Keratinocyte (primary cell): ENCODE data around the gene HELQ. TPM values are rescaled to one million over a fixed set of nuclear protein-coding genes. Genes with fewer than 3 reads are reported as not detected.

ENCODE experiments used
- DNase-seq: peaks from one replicate; pipeline ENCODE4 v3.0.0-alpha.2; 2011; ENCODE audit warnings: low read depth, missing footprints, low spot score
- FAIRE-seq: peaks from 2 replicates; lab custom pipeline; 2011; peaks lifted over from hg19 to GRCh38; lab: Jason Lieb, UNC
- H2AFZ ChIP-seq: 2 replicates; pipeline ENCODE4 v1.6.0; 2012; ENCODE audit warnings: low read length, control low read depth, inconsistent platforms; ENCODE audit not compliant: control insufficient read depth
- H3K27ac ChIP-seq: 2 replicates; pipeline ENCODE4 v1.5.1; 2011; ENCODE audit warnings: low read length; ENCODE audit not compliant: control insufficient read depth, insufficient read depth
- H3K27me3 ChIP-seq: 3 replicates; pipeline ENCODE4 v1.6.0; 2011; ENCODE audit warnings: low read length; ENCODE audit not compliant: control insufficient read depth, insufficient read depth; ENCODE audit errors: extremely low read depth
- H3K36me3 ChIP-seq, 2 experiments: 2 replicates in 1 of 2; 3 replicates in 1 of 2; pipeline ENCODE4 v1.5.1; 2011; ENCODE audit warnings: low read length in 2 of 2, mild to moderate bottlenecking in 1 of 2; ENCODE audit not compliant: control insufficient read depth in 2 of 2, insufficient read depth in 2 of 2; ENCODE audit errors: extremely low read depth in 1 of 2
- H3K4me1 ChIP-seq: 3 replicates; pipeline ENCODE4 v1.5.1; 2011; ENCODE audit warnings: low read length; ENCODE audit not compliant: control insufficient read depth, insufficient read depth; ENCODE audit errors: extremely low read depth
- H3K4me2 ChIP-seq: 3 replicates; pipeline ENCODE4 v1.6.0; 2011; ENCODE audit warnings: low read depth, low read length; ENCODE audit not compliant: control insufficient read depth, insufficient read depth; ENCODE audit errors: extremely low read depth
- H3K4me3 ChIP-seq, 3 experiments: fragments of 200-600 bp in 1 of 3; sonication (generic) in 1 of 3; 2 replicates in 2 of 3; 3 replicates in 1 of 3; pipeline ENCODE4 v1.5.1; 2011 to 2016; ENCODE audit warnings: low read length in 3 of 3, mild to moderate bottlenecking in 3 of 3, control low read depth in 2 of 3, inconsistent platforms in 1 of 3, low read depth in 1 of 3, mixed read lengths in 1 of 3, mixed run types in 1 of 3, moderate library complexity in 1 of 3; ENCODE audit not compliant: control insufficient read depth in 2 of 3, insufficient read depth in 2 of 3; ENCODE audit errors: extremely low read depth in 1 of 3
- H3K79me2 ChIP-seq: 2 replicates; pipeline ENCODE4 v1.6.0; 2012; ENCODE audit warnings: low read length; ENCODE audit not compliant: control insufficient read depth, insufficient read depth
- H3K9ac ChIP-seq: 3 replicates; pipeline ENCODE4 v1.6.0; 2011; ENCODE audit warnings: low read length; ENCODE audit not compliant: control insufficient read depth, insufficient read depth; ENCODE audit errors: extremely low read depth
- H3K9me1 ChIP-seq: 3 replicates; pipeline ENCODE4 v1.6.0; 2011; ENCODE audit warnings: low read length; ENCODE audit not compliant: control insufficient read depth, insufficient read depth; ENCODE audit errors: extremely low read depth
- H3K9me3 ChIP-seq: 2 replicates; pipeline ENCODE4 v1.5.1; 2012; ENCODE audit warnings: low read depth, low read length; ENCODE audit not compliant: control insufficient read depth
- H4K20me1 ChIP-seq: 3 replicates; pipeline ENCODE4 v1.6.0; 2011; ENCODE audit warnings: low read length; ENCODE audit not compliant: control insufficient read depth, insufficient read depth; ENCODE audit errors: extremely low read depth
- EZH2 ChIP-seq: IDR thresholded peaks from one replicate; pipeline ENCODE4 v1.6.1; 2012; ENCODE audit warnings: inconsistent platforms, mild to moderate bottlenecking, low read length, moderate library complexity
- dilution Hi-C: fragments of 300-500 bp; cut with MboI; formaldehyde crosslinking; loops from one replicate; pipeline ENCODE4 v1.7.0; 2020; ENCODE audit warnings: low sequenced_read_pairs; ENCODE audit not compliant: extremely low pct_ligation_motif_present
- polyA plus RNA-seq, 5 experiments: library from polyadenylated mRNA; depleted of rRNA in 3 of 5; stranded (reverse) in 3 of 5; stranded (forward) in 1 of 5; unstranded in 1 of 5; fragments of >200 nt; gene quantifications; 1 replicate in 1 of 5; 2 replicates in 3 of 5; 3 replicates in 1 of 5; pipeline versions ENCODE4 v1.2.1 to v1.2.3, GENCODE V29; 2011 to 2012; ENCODE audit warnings: missing spikeins in 2 of 5, low read depth in 1 of 5, low replicate concordance in 1 of 5
- TF ChIP-seq, protein P1 (sequence below), 3 experiments: IDR thresholded peaks in 1 of 3; conservative IDR thresholded peaks in 1 of 3; optimal IDR thresholded peaks in 1 of 3; 2 replicates in 2 of 3; 3 replicates in 1 of 3; pipeline versions ENCODE3 to v1.5.1; 2011; ENCODE audit warnings: low read length in 3 of 3, mild to moderate bottlenecking in 3 of 3, moderate library complexity in 2 of 3, control low read depth in 1 of 3, inconsistent platforms in 1 of 3; ENCODE audit not compliant: insufficient read depth in 2 of 3; ENCODE audit errors: extremely low read depth in 1 of 3

The HELQ gene
- polyA plus RNA-seq, 1 donor (not counting 4 experiments of a cell fraction or from before 2014, with no cell fraction given) = 10.5 TPM

DNA sequence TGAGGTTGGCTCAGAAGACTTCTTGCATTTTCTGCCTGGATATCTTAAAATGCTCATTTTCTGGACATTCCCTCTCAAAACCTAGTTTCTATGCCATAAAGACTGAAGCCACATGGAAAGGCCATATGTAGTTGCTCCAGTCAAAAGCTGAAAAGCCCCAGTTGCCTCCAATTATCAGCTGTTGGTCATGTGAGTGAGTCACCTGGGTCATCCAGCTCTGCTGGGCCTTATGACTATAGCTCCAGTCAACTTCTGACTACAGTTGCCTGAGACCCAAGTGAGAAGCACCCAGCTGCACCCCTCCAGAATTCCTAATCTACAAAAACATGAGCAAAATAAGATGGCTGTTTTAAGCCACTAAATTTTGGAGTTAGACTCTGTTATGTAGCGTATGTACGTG lies 41.9 kb downstream of the HELQ start:
- DNase-seq = no peak

DNA sequence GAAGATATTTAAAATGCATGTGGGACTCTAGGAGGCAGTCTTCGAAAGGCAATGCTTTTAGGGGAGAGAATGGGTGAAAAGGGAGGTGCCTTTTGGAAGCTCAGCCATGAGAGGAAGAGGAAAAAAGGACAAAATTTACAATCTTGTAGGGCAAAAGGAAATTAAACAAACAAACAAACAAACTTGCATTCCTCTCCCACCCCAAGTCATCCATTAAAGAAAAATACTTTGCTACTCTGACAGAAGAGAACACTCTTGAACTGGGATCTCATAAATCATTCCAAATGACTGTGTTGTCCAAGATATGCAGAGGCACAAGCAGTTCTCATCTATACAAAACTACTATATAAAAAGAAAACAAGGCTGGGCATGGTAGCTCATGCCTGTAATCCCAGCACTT lies 46.7 kb downstream of the HELQ start:
- Histone ChIP-seq H3K27ac (no peak overlapping the region), H3K4me2 (no peak overlapping the region), H3K4me3 (no peak overlapping the region), H4K20me1 (no peaks in the 10 kb centered on the region), H3K79me2 (no peaks in the 10 kb centered on the region), H3K9me1 (no peaks in the 10 kb centered on the region), H3K36me3 (peaks cover 0 to 4% of the 10 kb centered on the region in 2 experiments), H3K4me1 (no peaks in the 10 kb centered on the region), H3K9ac (no peak overlapping the region), H2AFZ (no peak overlapping the region), H3K9me3 (no peaks in the 10 kb centered on the region), H3K27me3 (no peaks in the 10 kb centered on the region)
- DNase-seq (no peak), FAIRE-seq (no peak)
- dilution Hi-C loops = no loop called here
- TF ChIP-seq, protein P1, sequence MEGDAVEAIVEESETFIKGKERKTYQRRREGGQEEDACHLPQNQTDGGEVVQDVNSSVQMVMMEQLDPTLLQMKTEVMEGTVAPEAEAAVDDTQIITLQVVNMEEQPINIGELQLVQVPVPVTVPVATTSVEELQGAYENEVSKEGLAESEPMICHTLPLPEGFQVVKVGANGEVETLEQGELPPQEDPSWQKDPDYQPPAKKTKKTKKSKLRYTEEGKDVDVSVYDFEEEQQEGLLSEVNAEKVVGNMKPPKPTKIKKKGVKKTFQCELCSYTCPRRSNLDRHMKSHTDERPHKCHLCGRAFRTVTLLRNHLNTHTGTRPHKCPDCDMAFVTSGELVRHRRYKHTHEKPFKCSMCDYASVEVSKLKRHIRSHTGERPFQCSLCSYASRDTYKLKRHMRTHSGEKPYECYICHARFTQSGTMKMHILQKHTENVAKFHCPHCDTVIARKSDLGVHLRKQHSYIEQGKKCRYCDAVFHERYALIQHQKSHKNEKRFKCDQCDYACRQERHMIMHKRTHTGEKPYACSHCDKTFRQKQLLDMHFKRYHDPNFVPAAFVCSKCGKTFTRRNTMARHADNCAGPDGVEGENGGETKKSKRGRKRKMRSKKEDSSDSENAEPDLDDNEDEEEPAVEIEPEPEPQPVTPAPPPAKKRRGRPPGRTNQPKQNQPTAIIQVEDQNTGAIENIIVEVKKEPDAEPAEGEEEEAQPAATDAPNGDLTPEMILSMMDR (optimal IDR thresholded peaks at IDR 0.05 in 1 of 3, IDR thresholded peaks at IDR 0.05 in 1 of 3, conservative IDR thresholded peaks at IDR 0.05 in 1 of 3; ENCODE audit: extremely low read depth in 1 of 3, insufficient read depth in 2 of 3, low read length in 3 of 3) = no peak
- no peak for TF ChIP-seq EZH2

More for the DNA sequence above, 41.9 kb downstream of the HELQ start:
- Histone ChIP-seq H3K9ac (no peak overlapping the region), H4K20me1 (no peaks in the 10 kb centered on the region), H3K4me3 (no peak overlapping the region), H3K27ac (no peak overlapping the region), H2AFZ (no peak overlapping the region), H3K9me3 (no peaks in the 10 kb centered on the region), H3K4me2 (no peak overlapping the region), H3K79me2 (no peaks in the 10 kb centered on the region), H3K4me1 (no peaks in the 10 kb centered on the region), H3K36me3 (peaks cover 2 to 4% of the 10 kb centered on the region in 2 experiments), H3K9me1 (no peaks in the 10 kb centered on the region), H3K27me3 (no peaks in the 10 kb centered on the region)
- dilution Hi-C loops = no loop called here
- no peak for FAIRE-seq
- TF ChIP-seq EZH2 = no peak
- TF ChIP-seq, protein P1 (optimal IDR thresholded peaks at IDR 0.05 in 1 of 3, IDR thresholded peaks at IDR 0.05 in 1 of 3, conservative IDR thresholded peaks at IDR 0.05 in 1 of 3; ENCODE audit: extremely low read depth in 1 of 3, insufficient read depth in 2 of 3, low read length in 3 of 3) = no peak
